K562 (cell line): ENCODE results near the gene CLIC1. TPM values are rescaled to one million over a fixed set of nuclear protein-coding genes. Genes with fewer than 3 reads are reported as not detected.

Source experiments
- E2F1 ChIP-seq: sonication (generic); formaldehyde crosslinking; IDR thresholded peaks from 2 replicates; pipeline ENCODE4 v1.8.1; 2023; ENCODE audit warnings: mild to moderate bottlenecking, missing genetic modification reagents, moderate library complexity
- ESRRA ChIP-seq: fragments of 450-650 bp; IDR thresholded peaks from 2 replicates; pipeline ENCODE4 v1.6.1; 2014; ENCODE audit warnings: low read depth, mild to moderate bottlenecking, moderate library complexity, borderline replicate concordance
- NFATC3 ChIP-seq: fragments of 450-650 bp; IDR thresholded peaks from 2 replicates; pipeline ENCODE4 v1.6.1; 2017; ENCODE audit warnings: mild to moderate bottlenecking
- RERE ChIP-seq: sonication (generic); formaldehyde crosslinking; IDR thresholded peaks from 2 replicates; pipeline ENCODE4 v1.8.0; 2023; ENCODE audit warnings: missing genetic modification reagents, mild to moderate bottlenecking, borderline replicate concordance
- ZNF766 ChIP-seq: fragments of 200-800 bp; sonication (Bioruptor generic); conservative IDR thresholded peaks from 2 replicates; pipeline ENCODE4 v1.6.1; 2016; ENCODE audit warnings: missing genetic modification characterization, missing compliant biosample characterization
- polyA plus RNA-seq, 8 experiments: library from polyadenylated mRNA; depleted of rRNA in 4 of 8; stranded (reverse) in 5 of 8; unstranded in 3 of 8; fragments of >200 nt; fragmentation: Nextera tagmentation in 2 of 8; fragmentation: Illumina TruSeq in 1 of 8; extraction: Ambion mirVana in 2 of 8; extraction: Trizol in 1 of 8; gene quantifications; 2 replicates each; pipeline versions ENCODE4 v1.2.1 to v1.2.3, GENCODE V29; 2011 to 2014; ENCODE audit warnings: inconsistent platforms in 1 of 8, missing spikeins in 1 of 8
- total RNA-seq, 7 experiments: library from RNA; depleted of rRNA in 6 of 7; stranded (reverse); fragments of >200 nt in 6 of 7; fragmentation: Illumina TruSeq in 2 of 7; extraction: Trizol in 2 of 7; gene quantifications; 2 replicates each; pipeline versions ENCODE4 v1.2.1 to v1.2.3, GENCODE V29; 2011 to 2021; ENCODE audit warnings: low replicate concordance in 1 of 7
- TF ChIP-seq, protein P1 (sequence below), 2 experiments: fragments of 450-650 bp; formaldehyde crosslinking in 1 of 2; IDR thresholded peaks; 2 replicates each; pipeline versions ENCODE4 v1.4.0 to v1.6.1; 2014 to 2020; ENCODE audit warnings: mild to moderate bottlenecking in 2 of 2, borderline replicate concordance in 1 of 2, low read depth in 1 of 2
- TF ChIP-seq, protein P2 (sequence below): sonication (generic); formaldehyde crosslinking; IDR thresholded peaks from 2 replicates; pipeline ENCODE4 v1.8.1; 2023; ENCODE audit warnings: mild to moderate bottlenecking, missing genetic modification reagents

The CLIC1 gene
- total and polyA plus RNA-seq, 9 of the 15 experiments (the other 6 are each of a cell fraction or from before 2014, with no cell fraction given), result 1,267 to 2,419 (median 1,808) TPM

DNA sequence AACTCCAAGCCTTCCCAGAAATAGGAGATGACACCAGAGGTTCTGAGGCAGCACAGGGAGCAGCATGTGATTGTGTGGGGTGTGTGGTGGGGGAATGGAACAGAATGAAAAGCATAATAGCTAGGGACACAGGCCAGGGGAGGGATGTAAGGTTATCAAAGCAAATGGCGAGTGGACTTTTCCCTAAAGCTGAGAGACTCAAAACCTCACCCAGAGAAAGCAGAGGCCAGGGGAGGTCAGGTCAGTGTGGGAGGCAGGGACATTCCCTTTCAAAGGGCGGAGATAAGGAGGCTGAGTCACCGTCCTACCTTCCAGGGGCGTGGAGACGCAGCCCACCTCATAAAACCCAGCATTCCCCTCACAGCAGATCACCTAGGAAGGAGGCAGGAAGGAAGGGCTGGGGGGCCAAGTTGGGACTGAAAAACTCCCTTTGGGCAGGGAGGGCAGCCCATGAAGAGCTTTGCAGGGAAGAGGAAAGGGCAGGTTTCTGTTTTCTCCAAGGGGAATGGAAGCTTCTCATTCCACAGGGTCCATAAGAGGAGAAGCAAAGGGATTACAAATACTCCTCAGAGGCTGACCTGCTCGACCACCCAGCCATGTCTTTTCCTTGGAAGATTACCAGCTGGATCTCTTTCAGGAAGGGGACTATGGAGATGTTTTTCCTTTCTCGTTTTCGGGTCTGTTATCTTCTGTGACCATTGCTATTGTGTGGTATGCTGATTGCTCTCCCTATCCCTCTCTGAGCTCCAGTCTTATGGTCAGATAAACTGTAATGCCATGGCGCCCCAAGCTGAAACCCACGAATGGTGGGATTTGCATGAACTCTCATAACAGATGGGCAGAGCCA, 45.9 kb downstream of the CLIC1 start (continued):
- TF ChIP-seq, protein P1, sequence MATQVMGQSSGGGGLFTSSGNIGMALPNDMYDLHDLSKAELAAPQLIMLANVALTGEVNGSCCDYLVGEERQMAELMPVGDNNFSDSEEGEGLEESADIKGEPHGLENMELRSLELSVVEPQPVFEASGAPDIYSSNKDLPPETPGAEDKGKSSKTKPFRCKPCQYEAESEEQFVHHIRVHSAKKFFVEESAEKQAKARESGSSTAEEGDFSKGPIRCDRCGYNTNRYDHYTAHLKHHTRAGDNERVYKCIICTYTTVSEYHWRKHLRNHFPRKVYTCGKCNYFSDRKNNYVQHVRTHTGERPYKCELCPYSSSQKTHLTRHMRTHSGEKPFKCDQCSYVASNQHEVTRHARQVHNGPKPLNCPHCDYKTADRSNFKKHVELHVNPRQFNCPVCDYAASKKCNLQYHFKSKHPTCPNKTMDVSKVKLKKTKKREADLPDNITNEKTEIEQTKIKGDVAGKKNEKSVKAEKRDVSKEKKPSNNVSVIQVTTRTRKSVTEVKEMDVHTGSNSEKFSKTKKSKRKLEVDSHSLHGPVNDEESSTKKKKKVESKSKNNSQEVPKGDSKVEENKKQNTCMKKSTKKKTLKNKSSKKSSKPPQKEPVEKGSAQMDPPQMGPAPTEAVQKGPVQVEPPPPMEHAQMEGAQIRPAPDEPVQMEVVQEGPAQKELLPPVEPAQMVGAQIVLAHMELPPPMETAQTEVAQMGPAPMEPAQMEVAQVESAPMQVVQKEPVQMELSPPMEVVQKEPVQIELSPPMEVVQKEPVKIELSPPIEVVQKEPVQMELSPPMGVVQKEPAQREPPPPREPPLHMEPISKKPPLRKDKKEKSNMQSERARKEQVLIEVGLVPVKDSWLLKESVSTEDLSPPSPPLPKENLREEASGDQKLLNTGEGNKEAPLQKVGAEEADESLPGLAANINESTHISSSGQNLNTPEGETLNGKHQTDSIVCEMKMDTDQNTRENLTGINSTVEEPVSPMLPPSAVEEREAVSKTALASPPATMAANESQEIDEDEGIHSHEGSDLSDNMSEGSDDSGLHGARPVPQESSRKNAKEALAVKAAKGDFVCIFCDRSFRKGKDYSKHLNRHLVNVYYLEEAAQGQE (IDR thresholded peaks at IDR 0.05; ENCODE audit: borderline replicate concordance), result peak; percentile 59; the same call in 1 of the 2 replicates
- TF ChIP-seq, protein P1 (CRISPR knock-in tag; IDR thresholded peaks at IDR 0.05; ENCODE audit: low read depth), result 0 out of 2 replicates have a peak, but pooled peaks have one; percentile 8
- TF ChIP-seq ZNF766 (CRISPR knock-in tag), result no peak
- TF ChIP-seq E2F1, result no peak
- peak; percentile 88 for TF ChIP-seq ESRRA
- TF ChIP-seq, protein P2, sequence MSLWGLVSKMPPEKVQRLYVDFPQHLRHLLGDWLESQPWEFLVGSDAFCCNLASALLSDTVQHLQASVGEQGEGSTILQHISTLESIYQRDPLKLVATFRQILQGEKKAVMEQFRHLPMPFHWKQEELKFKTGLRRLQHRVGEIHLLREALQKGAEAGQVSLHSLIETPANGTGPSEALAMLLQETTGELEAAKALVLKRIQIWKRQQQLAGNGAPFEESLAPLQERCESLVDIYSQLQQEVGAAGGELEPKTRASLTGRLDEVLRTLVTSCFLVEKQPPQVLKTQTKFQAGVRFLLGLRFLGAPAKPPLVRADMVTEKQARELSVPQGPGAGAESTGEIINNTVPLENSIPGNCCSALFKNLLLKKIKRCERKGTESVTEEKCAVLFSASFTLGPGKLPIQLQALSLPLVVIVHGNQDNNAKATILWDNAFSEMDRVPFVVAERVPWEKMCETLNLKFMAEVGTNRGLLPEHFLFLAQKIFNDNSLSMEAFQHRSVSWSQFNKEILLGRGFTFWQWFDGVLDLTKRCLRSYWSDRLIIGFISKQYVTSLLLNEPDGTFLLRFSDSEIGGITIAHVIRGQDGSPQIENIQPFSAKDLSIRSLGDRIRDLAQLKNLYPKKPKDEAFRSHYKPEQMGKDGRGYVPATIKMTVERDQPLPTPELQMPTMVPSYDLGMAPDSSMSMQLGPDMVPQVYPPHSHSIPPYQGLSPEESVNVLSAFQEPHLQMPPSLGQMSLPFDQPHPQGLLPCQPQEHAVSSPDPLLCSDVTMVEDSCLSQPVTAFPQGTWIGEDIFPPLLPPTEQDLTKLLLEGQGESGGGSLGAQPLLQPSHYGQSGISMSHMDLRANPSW (CRISPR knock-in tag), result no peak; the same call in 1 of the 2 replicates
- TF ChIP-seq NFATC3, result peak; percentile 38; the same call in 1 of the 2 replicates
- no peak for TF ChIP-seq RERE
